Mammary epithelial cell (primary cell): ENCODE results near the gene SUPT4H1.

Experiments
- CTCF ChIP-seq, 2 donors: IDR thresholded peaks in 1 of 2; conservative IDR thresholded peaks in 1 of 2; 2 replicates each; pipeline ENCODE4 v1.5.1; 2011 to 2012; ENCODE audit warnings: inconsistent platforms in 2 of 2, low read length in 2 of 2, mild to moderate bottlenecking in 2 of 2, control low read depth in 1 of 2, low read depth in 1 of 2; ENCODE audit not compliant: insufficient read depth in 1 of 2; ENCODE audit errors: extremely low read depth in 1 of 2
- EZH2 ChIP-seq: IDR thresholded peaks from 2 replicates; pipeline ENCODE4 v1.6.1; 2012; ENCODE audit warnings: low read length, inconsistent platforms, borderline replicate concordance

- TF ChIP-seq EZH2 (no peak), CTCF (conservative IDR thresholded peaks at IDR 0.05 in 1 of 2, IDR thresholded peaks at IDR 0.05 in 1 of 2; ENCODE audit: extremely low read depth in 1 of 2, insufficient read depth in 1 of 2, low read depth in 1 of 2, low read length in 2 of 2) (no peak)
These were observed 23.3 kb upstream of the SUPT4H1 start for GRCh38 chr17:58375256-58375655.
